TTC549 (cell line): ENCODE data around the gene RUFY3.
"Not testable (repeated sequence)": the region's sequence is repeated elsewhere in the genome, so short reads cannot be mapped to it uniquely, and the experiment has no call there.

Source experiments
- FAIRE-seq: peaks from 2 replicates; lab custom pipeline; 2012; peaks lifted over from hg19 to GRCh38; lab: Jason Lieb, UNC

RUFY3 gene

GRCh38 chr4:70706044-70706461 is 15.7 kb upstream of the RUFY3 start:
- FAIRE-seq, result no peak

GRCh38 chr4:70706516-70706915 is 15.2 kb upstream of the RUFY3 start:
- FAIRE-seq, result no peak

GRCh38 chr4:70709611-70710205 is 12.1 kb upstream of the RUFY3 start:
- no peak for FAIRE-seq

GRCh38 chr4:70711599-70711998 is 10.2 kb upstream of the RUFY3 start:
- no peak for FAIRE-seq

- FAIRE-seq, result no peak
These were observed 9.6 kb upstream of the RUFY3 start for GRCh38 chr4:70712150-70712549.

- FAIRE-seq, result no peak
These were observed 8.9 kb upstream of the RUFY3 start for GRCh38 chr4:70712604-70713452.

- FAIRE-seq, result no peak
These were observed 8.2 kb upstream of the RUFY3 start for GRCh38 chr4:70713453-70714078.

GRCh38 chr4:70714079-70714887 is 7.5 kb upstream of the RUFY3 start:
- no peak for FAIRE-seq

- FAIRE-seq, result no peak
These were observed 6.7 kb upstream of the RUFY3 start for GRCh38 chr4:70715097-70715496.

GRCh38 chr4:70718811-70719604 is 2.8 kb upstream of the RUFY3 start:
- FAIRE-seq, result no peak

- no peak for FAIRE-seq
These were observed 531 bp downstream of the RUFY3 start for GRCh38 chr4:70722199-70722791.

- FAIRE-seq, result no peak
These were observed 2.7 kb downstream of the RUFY3 start for GRCh38 chr4:70724463-70724862.

- no peak for FAIRE-seq
These were observed 3.9 kb downstream of the RUFY3 start for GRCh38 chr4:70725633-70726032.

GRCh38 chr4:70726515-70726914 is 4.8 kb downstream of the RUFY3 start:
- FAIRE-seq, result not testable (repeated sequence)

GRCh38 chr4:70728091-70728490 is 6.3 kb downstream of the RUFY3 start:
- no peak for FAIRE-seq

GRCh38 chr4:70732878-70733277 is 11.1 kb downstream of the RUFY3 start:
- not testable (repeated sequence) for FAIRE-seq

- no peak for FAIRE-seq
These were observed 12.6 kb downstream of the RUFY3 start for GRCh38 chr4:70734168-70734954.

- no peak for FAIRE-seq
These were observed 13.2 kb downstream of the RUFY3 start for GRCh38 chr4:70734971-70735370.

- not testable (repeated sequence) for FAIRE-seq
These were observed 14.2 kb downstream of the RUFY3 start for GRCh38 chr4:70735915-70736314.

- no peak for FAIRE-seq
These were observed 15.2 kb downstream of the RUFY3 start for GRCh38 chr4:70737006-70737405.
